Chondrocyte (in vitro differentiated cells): Measurements from ENCODE around the gene ERBB4. TPM values are rescaled to one million over a fixed set of nuclear protein-coding genes. Genes with fewer than 3 reads are reported as not detected.

Source experiments
- DNase-seq: peaks from one replicate; pipeline ENCODE4 v3.0.0; 2021; ENCODE audit warnings: mixed read lengths, low spot score
- H3K27ac Mint-ChIP-seq: one replicate; pipeline ENCODE4 v1.8.0; 2021; ENCODE audit warnings: mild to moderate bottlenecking, moderate library complexity, mixed read lengths; ENCODE audit not compliant: unreplicated experiment
- H3K27me3 Mint-ChIP-seq: 2 replicates; pipeline ENCODE4 v1.8.0; 2021; ENCODE audit warnings: low read depth, mixed read lengths
- H3K36me3 Mint-ChIP-seq: 2 replicates; pipeline ENCODE4 v1.8.0; 2021; ENCODE audit warnings: low read depth, mixed read lengths
- H3K4me1 Mint-ChIP-seq: 2 replicates; pipeline ENCODE4 v1.8.0; 2021; ENCODE audit warnings: low read depth, mild to moderate bottlenecking, mixed read lengths
- H3K4me3 Mint-ChIP-seq: one replicate; pipeline ENCODE4 v1.8.0; 2021; ENCODE audit warnings: mild to moderate bottlenecking, moderate library complexity, mixed read lengths; ENCODE audit not compliant: unreplicated experiment
- H3K9me3 Mint-ChIP-seq: 2 replicates; pipeline ENCODE4 v1.8.0; 2021; ENCODE audit warnings: low read depth, mixed read lengths
- total RNA-seq: library from RNA; stranded (reverse); gene quantifications from 3 replicates; pipeline ENCODE4 v1.2.1, GENCODE V29; 2021
- TF ChIP-seq, protein P1 (sequence below): fragments of 200-600 bp; sonication (generic); IDR thresholded peaks from 2 replicates; pipeline ENCODE4 v1.5.0; 2021; ENCODE audit warnings: antibody characterized with exemption, mild to moderate bottlenecking, moderate library complexity

Gene ERBB4
- total RNA-seq, 1 donor from 2014 or later = 1.3 TPM

DNA sequence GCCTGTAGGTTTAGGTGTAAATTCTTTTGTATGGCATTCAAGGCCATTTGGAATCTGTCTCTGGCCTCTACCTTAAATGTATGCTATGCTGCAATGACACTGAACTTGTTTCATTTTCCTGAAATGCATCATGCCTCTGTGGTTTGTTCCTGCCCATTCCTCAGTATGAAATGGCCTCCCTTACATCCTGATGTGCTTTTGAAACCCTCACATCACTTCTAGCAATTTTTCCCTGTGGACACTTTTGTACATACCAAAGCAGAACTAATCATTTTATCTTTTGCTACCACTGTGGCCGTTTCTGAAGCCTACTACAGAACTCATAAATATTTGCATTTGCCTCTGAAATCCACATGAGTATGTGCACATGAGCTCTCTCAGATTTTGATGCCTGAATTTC, 557.2 kb downstream of the ERBB4 start:
- Mint-ChIP-seq H3K9me3 (peaks cover 3% of the 10 kb centered on the region), H3K27me3 (no peaks in the 10 kb centered on the region), H3K36me3 (no peaks in the 10 kb centered on the region), H3K4me1 (peaks cover 13% of the 10 kb centered on the region), H3K27ac (no peak overlapping the region), H3K4me3 (no peak overlapping the region)
- TF ChIP-seq, protein P1, sequence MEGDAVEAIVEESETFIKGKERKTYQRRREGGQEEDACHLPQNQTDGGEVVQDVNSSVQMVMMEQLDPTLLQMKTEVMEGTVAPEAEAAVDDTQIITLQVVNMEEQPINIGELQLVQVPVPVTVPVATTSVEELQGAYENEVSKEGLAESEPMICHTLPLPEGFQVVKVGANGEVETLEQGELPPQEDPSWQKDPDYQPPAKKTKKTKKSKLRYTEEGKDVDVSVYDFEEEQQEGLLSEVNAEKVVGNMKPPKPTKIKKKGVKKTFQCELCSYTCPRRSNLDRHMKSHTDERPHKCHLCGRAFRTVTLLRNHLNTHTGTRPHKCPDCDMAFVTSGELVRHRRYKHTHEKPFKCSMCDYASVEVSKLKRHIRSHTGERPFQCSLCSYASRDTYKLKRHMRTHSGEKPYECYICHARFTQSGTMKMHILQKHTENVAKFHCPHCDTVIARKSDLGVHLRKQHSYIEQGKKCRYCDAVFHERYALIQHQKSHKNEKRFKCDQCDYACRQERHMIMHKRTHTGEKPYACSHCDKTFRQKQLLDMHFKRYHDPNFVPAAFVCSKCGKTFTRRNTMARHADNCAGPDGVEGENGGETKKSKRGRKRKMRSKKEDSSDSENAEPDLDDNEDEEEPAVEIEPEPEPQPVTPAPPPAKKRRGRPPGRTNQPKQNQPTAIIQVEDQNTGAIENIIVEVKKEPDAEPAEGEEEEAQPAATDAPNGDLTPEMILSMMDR = no peak
- DNase-seq = no peak

DNA sequence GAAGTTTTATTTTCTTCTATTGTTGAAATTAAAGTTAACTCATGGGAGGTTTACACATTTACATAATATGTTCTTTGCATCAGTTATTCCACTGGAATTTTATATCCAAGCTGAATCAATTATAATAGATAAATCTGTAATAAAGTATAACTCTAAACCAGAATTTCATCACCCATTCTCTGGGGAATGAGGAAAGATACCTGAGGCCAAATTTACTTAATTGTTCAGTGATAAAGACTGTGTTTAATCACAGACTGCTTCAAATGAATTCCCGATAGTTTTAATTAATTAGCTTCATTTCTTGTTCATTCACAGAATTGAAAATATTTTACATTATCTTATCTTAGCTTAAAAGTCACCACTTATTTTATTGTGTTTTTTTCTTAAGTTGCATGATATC, 562.5 kb downstream of the ERBB4 start:
- Mint-ChIP-seq H3K36me3 (peaks cover 2% of the 10 kb centered on the region), H3K27ac (no peak overlapping the region), H3K9me3 (peaks cover 17% of the 10 kb centered on the region), H3K4me3 (no peak overlapping the region), H3K27me3 (no peaks in the 10 kb centered on the region), H3K4me1 (peaks cover 6% of the 10 kb centered on the region)
- DNase-seq = no peak
- TF ChIP-seq, protein P1 = no peak

DNA sequence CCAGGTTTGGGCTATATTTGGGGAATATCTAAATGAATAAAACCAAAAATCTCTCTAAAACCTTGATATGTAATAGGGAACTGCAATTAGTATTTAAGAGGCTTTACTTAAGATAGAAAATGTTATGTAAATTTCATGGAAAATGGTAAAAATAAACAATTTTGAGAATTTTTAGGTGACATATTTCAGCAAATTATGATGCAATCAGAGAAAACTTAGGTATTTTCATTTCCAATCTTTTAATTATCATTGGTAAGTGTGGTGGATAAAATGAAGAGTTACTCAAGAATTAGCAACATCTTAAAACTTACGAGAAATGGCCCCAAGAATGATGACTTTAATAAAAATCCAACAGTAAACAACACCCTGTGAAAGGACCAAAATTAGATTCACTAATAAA, 571.4 kb downstream of the ERBB4 start:
- peaks cover 22% of the 10 kb centered on the region for H3K9me3 Mint-ChIP-seq
- TF ChIP-seq, protein P1 = no peak

DNA sequence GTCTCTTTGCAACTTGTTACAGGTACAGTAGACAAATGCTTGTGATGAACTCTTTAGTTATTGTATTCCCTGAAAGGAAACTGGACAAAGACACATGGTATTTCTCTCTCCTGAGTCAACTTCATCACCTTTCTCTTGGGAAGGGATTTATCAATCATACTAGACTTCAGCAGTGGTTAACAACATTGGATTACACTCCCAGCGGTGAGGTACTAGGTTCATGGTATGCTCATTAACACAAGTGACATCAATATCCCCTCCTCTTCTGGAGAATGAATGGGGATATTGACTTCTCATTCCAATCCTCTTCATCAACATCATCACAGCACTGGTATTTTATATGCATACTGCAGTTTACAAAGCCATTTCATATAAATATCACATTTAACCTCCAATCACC, 574.6 kb downstream of the ERBB4 start:
- TF ChIP-seq, protein P1 = no peak

More for the DNA sequence above, 571.4 kb downstream of the ERBB4 start:
- Mint-ChIP-seq H3K4me1 (no peaks in the 10 kb centered on the region), H3K36me3 (peaks cover 6% of the 10 kb centered on the region), H3K27me3 (no peaks in the 10 kb centered on the region), H3K27ac (no peak overlapping the region), H3K4me3 (no peak overlapping the region)
- no peak for DNase-seq

DNA sequence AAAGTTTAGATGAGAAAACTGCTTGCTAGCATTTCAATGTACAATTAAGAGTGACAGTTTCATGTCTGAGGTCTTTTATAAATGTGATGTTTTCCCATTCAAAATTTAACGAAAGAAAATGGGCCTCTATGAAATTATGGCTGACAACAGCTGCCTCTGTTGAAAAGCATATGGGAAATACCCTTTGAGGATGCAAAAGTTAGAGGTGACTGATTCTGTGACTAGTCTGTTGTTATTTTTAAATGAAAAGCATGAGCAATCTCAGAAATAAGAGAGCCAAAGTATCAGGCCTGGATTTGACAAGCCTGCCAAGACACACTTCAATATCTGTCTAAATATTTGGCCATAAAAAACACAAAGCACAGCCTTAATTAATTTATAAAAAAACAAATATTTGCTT, 580.8 kb downstream of the ERBB4 start:
- Mint-ChIP-seq H3K9me3 (peaks cover 3% of the 10 kb centered on the region), H3K36me3 (no peaks in the 10 kb centered on the region), H3K27me3 (no peaks in the 10 kb centered on the region), H3K4me3 (no peak overlapping the region), H3K27ac (no peak overlapping the region), H3K4me1 (peaks cover 12% of the 10 kb centered on the region)
- no peak for DNase-seq
- TF ChIP-seq, protein P1 = no peak

More for the DNA sequence above, 574.6 kb downstream of the ERBB4 start:
- DNase-seq = no peak
- H3K4me3 Mint-ChIP-seq = no peak overlapping the region
- H3K4me1 Mint-ChIP-seq = no peaks in the 10 kb centered on the region
- no peaks in the 10 kb centered on the region for H3K27me3 Mint-ChIP-seq
- no peaks in the 10 kb centered on the region for H3K36me3 Mint-ChIP-seq
- H3K9me3 Mint-ChIP-seq = no peaks in the 10 kb centered on the region
- H3K27ac Mint-ChIP-seq = no peak overlapping the region
